GM21619 (cell line): ENCODE measurements around the gene DPCD.
"Not testable (repeated sequence)": the region's sequence is repeated elsewhere in the genome, so short reads cannot be mapped to it uniquely, and the experiment has no call there.

Experiments
- ATAC-seq: cut with Tn5 transposase; IDR thresholded peaks from one replicate; pipeline ENCODE4 v1.9.1; 2021; ENCODE audit not compliant: unreplicated experiment

Gene DPCD

DNA sequence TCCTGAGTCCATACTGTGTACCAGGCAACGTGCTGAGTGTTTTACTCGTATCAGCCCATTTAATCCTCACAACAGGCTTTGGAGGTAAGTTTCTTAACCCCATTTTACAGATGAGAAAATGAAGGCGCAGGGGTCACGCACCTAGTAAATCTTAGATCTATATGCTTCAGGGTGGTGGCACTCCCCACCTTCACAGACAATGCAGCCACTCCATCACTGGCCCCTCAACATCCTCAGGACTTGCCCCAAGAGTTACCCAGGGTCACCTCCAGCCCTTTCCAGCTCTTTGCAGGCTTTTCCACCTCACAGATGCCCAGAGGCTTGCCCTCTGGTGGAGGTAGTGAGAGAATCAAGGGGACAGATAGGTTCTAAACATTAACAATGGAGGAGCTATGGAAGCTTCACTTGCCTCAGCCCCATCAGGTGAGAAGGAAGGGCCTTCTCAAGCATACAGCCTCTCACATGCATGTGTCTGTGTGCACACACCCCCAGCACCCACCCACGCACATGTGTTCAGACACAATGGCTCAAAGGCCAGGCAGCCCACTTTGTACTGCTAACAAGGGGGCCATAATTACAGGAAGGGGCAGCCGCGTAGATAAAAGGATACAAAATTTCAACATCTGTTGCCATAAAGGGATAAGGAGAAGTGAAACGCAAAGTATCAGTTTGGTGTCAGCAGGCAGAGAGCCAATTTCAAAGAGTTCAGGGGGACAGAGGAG is 29.1 kb downstream of the DPCD start:
- ATAC-seq: no peak

DNA sequence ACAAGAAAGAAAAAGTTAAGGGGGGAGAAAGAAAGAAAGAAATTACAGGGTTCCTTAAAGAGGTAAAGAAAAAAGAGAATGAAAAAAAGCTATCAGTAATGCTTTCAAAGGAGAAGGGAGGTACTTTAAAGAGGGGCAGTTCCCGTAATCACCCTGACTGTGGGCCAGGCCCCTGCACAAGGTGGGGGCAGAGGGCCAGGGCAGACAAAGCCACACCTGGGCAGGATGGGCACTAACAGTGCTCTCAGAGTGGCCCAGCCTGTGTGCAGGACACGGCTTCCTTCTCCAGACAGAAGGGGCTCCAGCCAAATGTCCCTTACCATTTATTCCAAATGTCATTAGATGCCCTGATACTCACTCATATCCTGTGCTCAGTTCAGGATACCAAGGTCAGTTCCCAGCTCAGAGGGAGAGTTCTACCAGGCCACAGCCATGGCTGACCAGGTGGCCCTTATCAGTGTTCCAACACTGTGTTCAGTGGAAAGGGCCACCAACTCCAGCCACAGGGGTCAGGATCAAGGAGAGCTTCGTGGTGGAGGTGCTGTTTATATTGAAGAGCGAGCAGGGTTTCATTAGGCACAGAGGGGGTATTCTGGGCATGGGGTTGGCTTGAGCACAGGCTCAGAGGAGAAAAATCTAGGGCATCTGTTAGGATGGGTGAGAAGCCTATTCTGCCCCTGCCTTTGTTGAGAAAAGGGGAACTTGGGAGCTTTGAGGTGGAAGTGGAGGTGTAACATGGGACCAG is 29.9 kb downstream of the DPCD start:
- ATAC-seq: no peak

DNA sequence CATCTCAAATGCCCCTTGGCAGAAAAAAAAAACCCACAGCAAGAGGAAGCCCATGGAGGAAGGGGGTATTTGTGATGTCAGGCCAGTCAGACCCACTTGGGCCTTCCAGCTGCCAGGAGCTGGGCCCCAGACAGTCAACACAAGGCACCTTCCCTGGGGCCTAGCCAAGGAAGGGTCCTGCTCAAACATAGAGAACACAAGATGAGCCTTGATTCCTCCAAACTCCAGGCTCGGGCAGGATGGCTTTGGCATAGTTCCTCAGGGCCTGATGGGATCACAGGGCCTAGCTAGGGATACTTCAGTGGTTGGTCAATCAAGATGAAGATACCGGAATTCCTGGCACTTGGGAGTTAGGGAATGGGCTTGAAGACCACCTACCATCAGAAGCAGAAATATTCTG is 30.8 kb downstream of the DPCD start:
- no peak for ATAC-seq

DNA sequence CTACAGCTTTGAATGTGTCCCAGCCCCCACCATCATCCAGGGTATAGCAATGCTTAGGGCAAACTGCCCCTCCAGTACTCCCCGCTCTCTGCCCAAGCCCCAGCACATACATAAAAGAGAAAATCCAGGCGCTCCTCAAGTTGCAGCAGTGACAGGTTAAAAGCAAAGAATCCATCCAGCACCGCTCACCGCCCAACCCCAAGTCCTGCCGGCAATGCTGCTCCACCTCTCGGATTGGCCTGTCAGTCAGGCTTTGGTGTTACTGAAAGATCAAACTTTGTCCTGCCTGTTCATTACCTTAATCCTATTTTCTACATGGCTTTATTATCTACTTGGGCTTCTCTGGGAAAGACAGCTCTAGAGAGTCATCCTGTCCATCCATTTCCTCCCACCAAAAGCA is 31.9 kb downstream of the DPCD start:
- ATAC-seq: no peak

DNA sequence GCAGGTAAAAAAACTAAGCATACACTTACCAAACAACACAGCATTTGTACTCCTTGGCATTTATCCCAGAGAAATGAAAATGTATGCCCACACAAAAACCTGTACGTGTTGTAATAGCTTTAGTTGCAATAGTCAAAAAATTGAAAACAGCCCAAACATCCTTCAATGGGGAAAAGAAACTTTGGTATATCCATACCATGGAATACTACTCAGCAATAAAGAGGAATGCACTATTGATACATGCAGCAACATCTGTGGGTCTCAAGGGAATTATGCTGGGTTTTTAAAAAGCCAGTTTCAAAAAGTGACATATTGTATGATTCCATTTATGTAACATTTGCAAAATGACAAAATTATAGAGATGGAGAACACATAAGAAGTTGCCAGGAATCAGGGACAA is 35.4 kb downstream of the DPCD start:
- ATAC-seq: no peak

DNA sequence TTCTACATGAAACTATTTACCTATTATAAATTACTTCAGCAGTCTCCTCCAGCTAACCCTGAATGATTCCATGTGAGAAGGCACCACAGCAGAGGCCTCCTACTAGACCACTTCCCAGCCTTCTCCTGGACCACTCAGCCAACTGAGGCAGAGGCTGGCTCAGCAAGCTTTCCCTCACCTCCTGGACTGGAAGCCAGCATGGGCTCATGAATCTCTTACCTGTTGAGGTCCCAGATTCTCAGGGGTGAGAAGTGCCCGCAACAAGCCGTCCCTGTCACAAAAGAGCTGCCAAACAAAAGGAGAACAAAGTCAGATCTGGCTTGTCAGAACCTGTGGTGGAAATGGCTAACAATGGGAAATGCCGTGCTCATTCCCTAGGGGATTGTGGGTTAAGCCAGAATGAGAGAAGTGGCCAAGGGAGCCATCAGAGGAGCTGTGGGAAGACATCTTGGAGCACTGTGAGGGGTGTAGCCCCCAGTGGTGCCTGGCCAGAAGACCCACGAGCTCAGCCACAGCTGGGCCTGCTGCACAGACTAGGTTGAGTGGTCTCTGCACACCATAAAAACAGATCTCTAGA is 36.5 kb downstream of the DPCD start:
- ATAC-seq: no peak

DNA sequence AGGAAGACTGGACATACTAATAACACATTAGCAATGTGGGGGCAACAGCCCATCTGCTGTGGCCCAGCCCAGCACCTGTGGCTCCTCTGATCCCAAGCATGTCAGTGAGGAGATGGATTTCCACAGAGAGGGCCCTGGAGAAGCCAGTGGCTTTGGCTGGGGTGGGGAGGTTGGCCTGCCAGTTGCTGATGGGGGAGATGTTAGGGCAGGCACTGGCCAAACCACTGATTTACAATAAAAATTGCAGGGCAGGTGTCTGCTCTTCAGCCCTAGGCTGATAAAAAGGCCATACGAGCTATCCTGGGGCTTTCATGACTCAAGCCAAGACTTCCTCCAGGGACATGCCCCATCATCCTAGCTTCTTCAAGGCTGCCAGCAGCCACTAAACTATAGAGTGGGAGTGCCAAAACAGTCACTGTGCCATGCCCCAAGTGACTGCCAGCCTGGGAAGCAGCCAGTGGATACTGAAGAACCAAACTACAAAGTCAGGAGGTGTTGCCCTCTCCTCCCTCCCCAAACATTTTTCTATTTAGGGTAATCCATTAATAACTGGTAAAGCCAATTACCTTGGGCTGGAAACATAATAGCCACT is 37.8 kb downstream of the DPCD start:
- ATAC-seq: no peak

DNA sequence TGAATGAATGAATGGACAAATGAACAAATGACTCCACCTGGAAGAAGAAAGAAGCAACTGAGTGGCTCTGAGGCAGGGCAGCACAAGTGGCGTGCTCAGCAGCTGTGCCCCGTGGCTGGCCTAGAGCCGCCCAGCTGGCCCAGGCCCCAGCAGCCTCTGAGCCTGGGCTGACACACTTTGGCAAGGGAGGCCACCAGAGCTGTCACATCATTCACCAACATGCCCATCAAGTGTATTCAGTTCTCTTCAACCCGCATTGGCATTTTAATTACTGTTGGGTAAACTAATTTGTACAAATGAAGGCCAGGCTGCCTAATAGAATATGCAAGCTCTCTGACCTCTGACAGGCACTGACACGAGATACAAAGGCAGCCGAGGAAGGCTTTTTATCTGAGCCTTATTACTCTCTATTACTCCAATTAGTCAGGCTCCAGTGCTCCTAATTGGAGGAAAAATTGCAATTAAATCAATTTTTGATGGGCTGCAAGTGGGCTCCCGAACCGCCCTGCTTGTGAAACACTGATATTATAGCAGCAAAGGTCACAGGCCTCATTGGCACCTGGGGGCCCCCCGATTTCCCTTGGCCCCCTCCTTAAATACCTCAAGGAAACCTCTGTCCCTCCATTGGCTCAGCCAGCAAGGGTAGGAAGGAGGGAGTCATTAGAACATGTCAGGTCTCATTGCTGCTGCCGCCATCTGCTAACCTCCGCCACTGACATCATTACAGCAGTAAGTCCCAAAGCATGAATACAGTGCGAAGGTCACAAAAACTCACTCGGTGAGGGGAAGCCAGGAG is 41.9 kb downstream of the DPCD start:
- no peak for ATAC-seq

DNA sequence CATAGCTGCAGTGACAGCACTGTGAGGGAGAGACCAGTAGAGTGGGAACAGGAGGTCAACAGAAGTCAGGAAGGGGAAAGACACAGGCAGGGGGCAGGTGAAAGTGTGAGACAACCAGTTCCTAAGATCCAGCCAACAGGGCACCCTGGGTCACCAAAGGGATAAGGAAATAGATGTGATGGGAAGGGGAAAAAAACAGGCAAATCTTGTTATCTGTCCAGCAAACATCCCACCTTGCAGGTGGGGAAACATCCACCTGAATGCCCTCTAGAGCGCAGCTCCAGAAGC is 42.5 kb downstream of the DPCD start:
- no peak for ATAC-seq

DNA sequence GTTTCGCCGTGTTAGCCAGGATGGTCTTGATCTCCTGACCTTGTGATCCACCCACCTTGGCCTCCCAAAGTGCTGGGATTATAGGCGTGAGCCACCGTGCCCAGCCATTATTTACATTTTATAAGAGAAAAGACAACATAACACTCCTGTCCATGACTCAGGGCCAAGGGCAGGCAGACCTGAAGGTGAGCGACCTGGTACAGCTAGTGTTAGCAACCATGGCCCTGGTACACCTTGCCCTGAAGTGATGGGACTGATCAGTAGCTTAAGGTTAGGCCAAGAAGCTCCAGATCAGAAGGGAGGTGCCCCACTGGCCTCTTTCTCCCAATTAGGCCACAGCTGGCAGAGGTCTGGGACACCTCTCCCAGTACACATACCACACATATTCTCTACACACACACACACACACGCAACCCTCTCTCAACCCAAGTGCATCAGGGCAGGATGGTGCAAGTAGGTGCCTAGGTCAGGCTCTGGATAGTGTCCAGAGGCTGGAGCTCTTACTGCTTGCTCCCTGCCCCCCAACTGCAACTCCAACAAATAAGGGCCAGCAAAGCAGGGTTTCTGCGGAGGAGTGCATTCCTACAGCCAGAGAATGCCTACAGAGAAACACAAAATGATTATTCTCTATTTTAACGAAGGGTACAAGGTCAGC is 43.8 kb downstream of the DPCD start:
- ATAC-seq: no peak

DNA sequence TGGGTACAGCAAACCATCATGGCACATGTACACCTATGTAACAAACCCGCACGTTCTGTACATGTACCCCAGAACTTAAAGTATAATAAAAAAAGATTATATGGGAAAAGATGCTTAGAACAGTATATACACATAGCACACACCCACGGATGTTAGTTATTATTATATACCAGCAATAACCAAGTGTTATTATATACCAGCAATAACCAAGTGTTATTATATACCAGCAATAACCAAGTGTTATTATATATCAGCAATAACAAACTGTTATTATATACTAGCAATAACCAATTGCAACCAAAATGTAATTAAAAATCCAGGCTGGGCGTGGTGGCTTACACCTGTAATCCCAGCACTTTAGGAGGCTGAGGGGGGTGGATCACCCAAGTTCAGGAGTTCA is 45.4 kb downstream of the DPCD start:
- not testable (repeated sequence) for ATAC-seq

DNA sequence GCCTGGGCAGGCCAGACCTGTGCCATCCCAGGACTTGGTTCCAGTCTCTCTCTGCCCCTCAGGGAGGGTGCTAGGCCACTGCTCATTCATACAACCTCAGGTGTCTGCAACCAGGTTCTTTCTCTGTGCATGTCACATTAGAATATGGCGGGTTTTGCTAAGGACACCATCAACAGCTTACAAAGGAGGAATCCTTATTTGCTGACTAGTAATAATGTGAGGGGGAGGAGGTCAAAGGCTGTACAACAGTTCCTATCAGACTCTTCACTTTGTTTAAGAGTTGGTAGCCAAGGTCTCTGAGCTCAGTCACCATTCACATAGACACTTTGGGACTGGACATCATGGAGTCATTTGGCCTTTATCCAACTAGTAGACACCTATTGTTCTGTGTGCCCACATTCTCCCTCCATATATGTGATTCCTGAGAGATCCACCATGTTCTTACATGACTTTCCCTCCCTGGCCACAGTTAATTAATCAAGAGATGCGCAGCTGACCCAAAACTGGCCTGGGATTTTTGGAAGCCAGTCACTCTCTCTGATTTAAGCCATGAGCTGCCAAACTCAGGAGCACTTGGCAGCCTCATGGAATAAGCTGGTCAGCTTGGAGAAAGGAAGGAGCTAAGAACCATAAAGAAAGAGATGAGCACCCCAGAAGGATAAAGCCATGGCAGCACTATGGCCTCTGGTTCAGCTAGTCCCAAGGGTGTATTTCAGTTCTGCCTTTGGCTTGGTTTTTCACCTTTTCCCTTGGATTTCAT is 51.2 kb downstream of the DPCD start:
- ATAC-seq: no peak

DNA sequence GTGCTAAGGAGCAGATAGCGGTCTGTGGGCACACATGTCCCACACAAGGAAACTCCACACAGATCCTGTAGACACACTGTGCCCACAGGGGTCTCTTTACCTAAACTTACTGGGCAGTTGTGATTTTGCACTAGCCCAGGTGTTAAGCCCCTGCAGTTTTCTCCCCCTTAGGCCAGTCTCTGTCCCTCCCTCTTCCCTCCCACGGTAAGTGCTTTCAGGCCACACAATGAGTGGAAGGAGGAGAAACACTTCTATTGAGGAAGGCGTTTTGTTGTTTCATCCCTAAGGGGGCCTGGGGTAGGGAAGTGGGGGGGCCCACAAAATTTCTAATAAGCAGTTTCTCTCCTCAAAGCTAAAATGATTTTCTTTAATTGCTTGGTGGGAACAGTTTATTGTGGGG is 55.4 kb downstream of the DPCD start:
- ATAC-seq: no peak

DNA sequence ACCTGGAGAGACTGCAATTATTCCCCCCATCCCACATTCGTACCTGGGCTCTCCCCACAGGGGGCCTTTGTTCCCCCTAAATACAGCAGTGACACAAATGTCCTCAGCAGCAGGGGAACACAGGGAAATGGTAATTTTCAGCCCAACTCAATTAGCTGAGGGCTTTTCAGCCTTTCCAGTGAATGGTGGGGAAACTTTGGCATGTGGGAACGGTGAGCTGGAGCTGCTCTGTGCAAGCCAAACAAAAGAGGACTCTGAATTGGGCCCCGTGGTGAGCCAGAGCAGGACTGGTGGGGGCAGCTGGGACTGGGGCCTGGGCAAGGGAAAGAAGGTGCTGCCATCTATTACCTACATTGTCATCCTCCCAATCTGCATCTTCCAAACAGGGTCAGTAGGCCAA is 55.9 kb downstream of the DPCD start:
- ATAC-seq: no peak

DNA sequence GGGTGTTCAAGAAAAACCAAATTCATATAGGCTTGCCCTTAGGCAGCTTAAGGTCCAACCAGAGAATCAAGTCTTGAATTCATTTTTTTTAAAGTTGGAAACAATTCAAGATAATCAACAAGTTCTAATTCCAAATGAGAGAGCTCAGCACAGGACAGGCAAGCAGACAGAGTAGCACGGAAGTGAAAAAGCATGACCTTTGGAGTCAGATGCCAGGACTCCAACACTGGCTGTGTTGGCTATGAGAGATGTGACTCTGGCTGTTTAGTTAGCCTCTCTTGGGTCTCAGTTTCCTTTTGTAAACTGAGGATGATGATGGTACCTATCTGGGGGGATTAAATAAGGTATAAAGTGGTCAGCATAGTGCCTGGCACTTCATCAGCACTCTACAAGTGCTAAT is 57.5 kb downstream of the DPCD start:
- ATAC-seq: no peak

DNA sequence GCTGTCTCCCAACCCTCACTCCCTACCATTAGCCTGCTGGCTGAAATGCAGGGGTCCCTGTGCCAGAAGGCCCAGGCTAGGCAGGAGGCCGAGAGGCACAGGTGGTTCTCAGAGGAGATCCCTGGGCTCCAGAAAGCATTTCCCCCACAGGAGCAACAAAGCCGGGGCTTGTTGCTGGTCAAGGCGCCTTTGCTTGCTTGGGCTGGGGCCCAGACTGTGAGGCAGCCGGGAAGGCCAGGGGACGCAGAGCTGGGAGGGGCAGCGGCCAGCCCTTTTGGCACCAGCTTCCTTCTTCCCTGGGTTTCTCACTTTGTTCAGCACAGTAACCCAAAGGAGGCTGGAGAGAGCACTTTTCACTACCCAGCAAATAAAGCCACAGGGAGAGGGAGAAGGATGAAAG is 58.2 kb downstream of the DPCD start:
- ATAC-seq: no peak

DNA sequence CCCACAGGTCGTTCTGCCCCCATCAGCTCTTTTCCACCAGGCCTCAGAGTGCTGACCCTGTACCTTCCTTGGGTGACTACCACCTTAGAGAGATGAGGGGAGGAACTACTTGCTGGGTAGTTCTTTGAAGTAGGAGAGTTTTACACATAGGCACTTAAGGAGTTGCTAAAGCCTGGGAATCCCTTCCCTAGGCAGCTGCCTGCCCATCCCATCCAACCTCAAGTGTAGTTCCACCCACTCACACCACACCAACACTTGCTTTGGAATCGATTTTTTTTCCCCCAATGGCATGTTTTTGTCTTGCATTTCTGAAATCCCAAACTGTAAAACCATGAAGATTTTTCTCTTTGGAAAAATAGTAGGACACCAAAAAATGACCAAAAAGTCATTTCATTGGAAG is 59.1 kb downstream of the DPCD start:
- no peak for ATAC-seq

DNA sequence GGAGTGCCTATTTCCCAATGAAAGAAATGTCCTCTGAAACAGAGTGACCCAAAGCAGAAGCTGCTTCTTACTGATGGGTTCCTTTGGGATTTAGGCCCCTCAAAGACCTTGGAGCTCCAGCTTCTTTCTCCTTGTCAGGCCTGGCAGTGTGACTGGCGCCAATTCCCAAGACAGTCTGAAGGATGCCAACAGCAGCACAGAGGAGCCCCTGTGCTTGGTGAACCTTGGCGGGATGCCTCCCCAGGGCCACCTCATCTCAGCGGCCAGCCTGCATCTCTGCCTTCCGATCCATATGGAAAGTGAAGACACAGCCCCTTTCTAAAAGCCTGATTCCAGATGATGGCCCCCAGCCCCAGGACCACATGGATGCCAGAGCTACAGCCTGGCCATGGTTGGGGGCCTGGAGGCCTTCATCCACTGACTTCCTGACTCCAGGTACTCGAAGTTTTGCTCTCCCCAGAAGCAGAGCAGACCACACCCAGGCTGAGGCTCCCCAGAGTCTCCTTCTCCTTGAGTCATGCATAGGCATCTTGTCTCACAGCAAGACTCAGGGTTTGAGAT is 61.5 kb downstream of the DPCD start:
- no peak for ATAC-seq

DNA sequence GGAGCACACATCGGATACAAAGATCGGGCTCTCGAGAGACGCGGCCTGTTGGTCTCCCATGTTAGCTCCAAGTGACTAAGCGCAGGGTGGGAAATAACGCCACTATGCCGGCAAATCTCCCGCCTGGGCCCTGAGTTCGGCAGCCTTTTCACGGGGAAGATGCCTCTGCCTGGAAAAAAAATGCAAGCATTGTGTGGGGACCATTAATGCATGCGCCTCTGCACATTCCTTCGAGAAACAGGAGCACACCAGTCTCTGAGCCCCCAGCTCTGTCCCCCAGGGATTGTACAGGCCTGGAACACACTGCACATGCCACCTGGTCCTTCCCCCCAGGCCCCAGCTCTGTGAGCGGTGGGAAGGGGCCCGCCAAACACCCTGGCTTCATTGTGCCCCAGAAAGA is 62.7 kb downstream of the DPCD start:
- ATAC-seq: no peak

DNA sequence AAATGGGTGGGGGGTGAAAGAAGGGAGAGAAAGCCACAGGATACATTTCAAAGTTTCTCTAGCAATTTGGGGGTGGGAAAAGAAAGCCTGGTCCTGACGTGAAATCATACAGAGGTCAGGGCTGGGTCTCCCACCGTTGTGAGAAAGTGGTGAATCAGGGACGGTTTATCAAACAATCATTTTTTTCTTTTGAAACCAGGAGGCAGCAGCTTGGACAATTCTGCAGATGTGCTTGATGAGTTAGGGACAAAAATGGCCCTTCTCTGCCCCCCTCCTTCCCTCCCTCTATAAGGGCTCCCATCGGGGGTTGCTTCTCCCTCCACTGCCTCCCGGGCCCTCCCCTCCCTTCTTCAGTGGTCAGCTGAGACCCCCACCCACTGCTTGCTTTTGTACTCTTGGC is 63.2 kb downstream of the DPCD start:
- ATAC-seq: no peak
